K562 (cell line): ENCODE measurements around the gene C11orf86. TPM values are rescaled to one million over a fixed set of nuclear protein-coding genes. Genes with fewer than 3 reads are reported as not detected.
A peak's percentile ranks its signal among the peaks of the same experiment; 100 is the strongest.

Source experiments
- AFF4 ChIP-seq: sonication (generic); formaldehyde crosslinking; IDR thresholded peaks from 2 replicates; pipeline ENCODE4 v1.8.0; 2023; ENCODE audit warnings: mild to moderate bottlenecking, missing genetic modification reagents
- ATF2 ChIP-seq: sonication (generic); formaldehyde crosslinking; IDR thresholded peaks from 2 replicates; pipeline ENCODE4 v1.8.1; 2022; ENCODE audit warnings: missing genetic modification reagents
- BMI1 ChIP-seq: fragments of 150-350 bp; IDR thresholded peaks from 2 replicates; pipeline ENCODE4 v1.6.1; 2014; ENCODE audit warnings: low read length
- HOMEZ ChIP-seq: fragments of 250-450 bp; sonication (Bioruptor Pico); IDR thresholded peaks from 2 replicates; pipeline ENCODE4 v1.4.0; 2020; ENCODE audit warnings: mild to moderate bottlenecking, moderate library complexity
- PHF20 ChIP-seq: fragments of 450-650 bp; IDR thresholded peaks from 2 replicates; pipeline ENCODE4 v1.6.1; 2018; ENCODE audit not compliant: partially characterized antibody
- SPI1 ChIP-seq: IDR thresholded peaks from 2 replicates; pipeline ENCODE4 v1.6.1; 2011; ENCODE audit warnings: low read depth, low read length, control low read depth, borderline replicate concordance
- TRIM25 ChIP-seq: fragments of 450-650 bp; IDR thresholded peaks from 2 replicates; pipeline ENCODE4 v1.7.0; 2016; ENCODE audit warnings: borderline replicate concordance
- ZNF165 ChIP-seq: fragments of 250-450 bp; sonication (Bioruptor Pico); IDR thresholded peaks from 2 replicates; pipeline ENCODE4 v1.4.0; 2020; ENCODE audit warnings: borderline replicate concordance
- ZNF239 ChIP-seq: fragments of 250-450 bp; sonication (Bioruptor Pico); IDR thresholded peaks from 2 replicates; pipeline ENCODE4 v1.4.0; 2020; ENCODE audit warnings: mild to moderate bottlenecking
- ZSCAN32 ChIP-seq: fragments of 450-650 bp; formaldehyde crosslinking; IDR thresholded peaks from 2 replicates; pipeline ENCODE4 v1.4.0; 2020; ENCODE audit warnings: mild to moderate bottlenecking, moderate library complexity
- polyA plus RNA-seq, 8 experiments: library from polyadenylated mRNA; depleted of rRNA in 4 of 8; stranded (reverse) in 5 of 8; unstranded in 3 of 8; fragments of >200 nt; fragmentation: Nextera tagmentation in 2 of 8; fragmentation: Illumina TruSeq in 1 of 8; extraction: Ambion mirVana in 2 of 8; extraction: Trizol in 1 of 8; gene quantifications; 2 replicates each; pipeline versions ENCODE4 v1.2.1 to v1.2.3, GENCODE V29; 2011 to 2014; ENCODE audit warnings: inconsistent platforms in 1 of 8, missing spikeins in 1 of 8
- total RNA-seq, 7 experiments: library from RNA; depleted of rRNA in 6 of 7; stranded (reverse); fragments of >200 nt in 6 of 7; fragmentation: Illumina TruSeq in 2 of 7; extraction: Trizol in 2 of 7; gene quantifications; 2 replicates each; pipeline versions ENCODE4 v1.2.1 to v1.2.3, GENCODE V29; 2011 to 2021; ENCODE audit warnings: low replicate concordance in 1 of 7

Gene C11orf86
- total and polyA plus RNA-seq, 9 of the 15 experiments (the other 6 are each of a cell fraction or from before 2014, with no cell fraction given): not detected

GRCh38 chr11:66964495-66964894 lies 10.6 kb upstream of the C11orf86 start (continued):
- no peak for TF ChIP-seq ATF2
- no peak for TF ChIP-seq HOMEZ (CRISPR knock-in tag)
- TF ChIP-seq SPI1: 0 out of 2 replicates have a peak, but pooled peaks have one; percentile 31
- TF ChIP-seq PHF20: no peak
- no peak for TF ChIP-seq ZNF165 (CRISPR knock-in tag)
- TF ChIP-seq TRIM25: no peak
- TF ChIP-seq ZNF239 (CRISPR knock-in tag): no peak
- no peak for TF ChIP-seq BMI1
- no peak for TF ChIP-seq AFF4 (CRISPR knock-in tag)
- TF ChIP-seq ZSCAN32 (CRISPR knock-in tag): no peak
- TF ChIP-seq, all 486 proteins: peak for 4
